ENCODE results near the gene FAM219B. TPM values are rescaled to one million over a fixed set of nuclear protein-coding genes. Genes with fewer than 3 reads are reported as not detected.
A peak's percentile ranks its signal among the peaks of the same experiment; 100 is the strongest.

The FAM219B gene
- total RNA-seq, 4 donors from 2014 or later, result 29.3 to 71.8 (median 45.4) TPM

- intact Hi-C loops (cut with DNase I), result no loop called here
- Histone ChIP-seq H3K27ac (peak overlapping the region; percentile 63 to 97 (median 95)), H3K4me3 (no peak overlapping the region), H3K9me3 (no peaks in the 10 kb centered on the region), H3K27me3 (no peaks in the 10 kb centered on the region), H3K36me3 (peaks cover 0 to 10% (median 0%) of the 10 kb centered on the region in 3 donors), H3K4me1 (peaks cover 51 to 76% (median 60%) of the 10 kb centered on the region in 3 donors)
- 86 to 89% methylated on average over 6 of the region's 6 CpGs for WGBS, 2 donors
- DNase-seq, result no peak
- no peak for TF ChIP-seq POLR2A (IDR thresholded peaks at IDR 0.05)
- TF ChIP-seq CTCF (IDR thresholded peaks at IDR 0.05), result no peak
Measured at GRCh38 chr15:74864296-74864695, 42.4 kb downstream of the FAM219B start.

GRCh38 chr15:74863239-74864056 is 43.2 kb downstream of the FAM219B start:
- DNase-seq, result no peak
- Histone ChIP-seq H3K36me3 (peaks cover 0 to 11% (median 0%) of the 10 kb centered on the region in 3 donors), H3K27me3 (no peaks in the 10 kb centered on the region), H3K9me3 (no peaks in the 10 kb centered on the region), H3K27ac (peak overlapping the region; percentile 35 to 97 (median 95)), H3K4me1 (peaks cover 42 to 74% (median 52%) of the 10 kb centered on the region in 3 donors), H3K4me3 (no peak overlapping the region)
- intact Hi-C loops (cut with DNase I), result no loop called here
- 61 to 62% methylated on average over 8 to 11 of the region's 11 CpGs for WGBS, 2 donors
- TF ChIP-seq CTCF (IDR thresholded peaks at IDR 0.05) (no peak), POLR2A (IDR thresholded peaks at IDR 0.05) (no peak)

GRCh38 chr15:74858369-74858740 is 48.3 kb downstream of the FAM219B start:
- H3K27me3 ChIP-seq, result no peaks in the 10 kb centered on the region
- no peak overlapping the region for H3K4me3 ChIP-seq
- no peaks in the 10 kb centered on the region for H3K9me3 ChIP-seq
- intact Hi-C loops (cut with DNase I), result no loop called here
- no peak for TF ChIP-seq CTCF (IDR thresholded peaks at IDR 0.05)
- no peak for TF ChIP-seq POLR2A (IDR thresholded peaks at IDR 0.05)
- DNase-seq, result no peak
- H3K4me1 ChIP-seq, result peaks cover 4 to 51% (median 11%) of the 10 kb centered on the region in 3 donors
- 76% methylated on average over 4 of the region's 4 CpGs for WGBS, 2 donors
- H3K36me3 ChIP-seq, result peaks cover 8 to 35% (median 9%) of the 10 kb centered on the region in 3 donors
- H3K27ac ChIP-seq, result peak overlapping the region in 1 of 4 donors; percentile 34

GRCh38 chr15:74857671-74858368 is 48.8 kb downstream of the FAM219B start:
- no peak for DNase-seq
- intact Hi-C loops (cut with DNase I), result no loop called here
- Histone ChIP-seq H3K9me3 (no peaks in the 10 kb centered on the region), H3K4me1 (peaks cover 4 to 46% (median 6%) of the 10 kb centered on the region in 3 donors), H3K27ac (peak overlapping the region in 2 of 4 donors; percentile 16 to 34), H3K4me3 (no peak overlapping the region), H3K27me3 (no peaks in the 10 kb centered on the region), H3K36me3 (peaks cover 13 to 40% (median 14%) of the 10 kb centered on the region in 3 donors)
- WGBS, 2 donors, result 51 to 70% methylated on average over 6 of the region's 9 CpGs
- TF ChIP-seq POLR2A (IDR thresholded peaks at IDR 0.05) (no peak), CTCF (IDR thresholded peaks at IDR 0.05) (no peak)

Measured in esophagus squamous epithelium (tissue), 5 donors.